Stomach (tissue), 4 donors: ENCODE data around the gene PRR4.

Source experiments
- EP300 ChIP-seq: sonication (generic); formaldehyde crosslinking; IDR thresholded peaks from one replicate; pipeline ENCODE4 v1.6.1; 2017; ENCODE audit warnings: antibody characterized with exemption
- TF ChIP-seq, protein P1 (sequence below), 7 experiments: fragments of 450-650 bp in 4 of 7; fragments of 200-600 bp in 3 of 7; sonication (generic) in 3 of 7; IDR thresholded peaks; one replicate each; pipeline ENCODE4 v1.5.1; 2016 to 2019; ENCODE audit warnings: antibody characterized with exemption in 7 of 7, control low read depth in 2 of 7, mild to moderate bottlenecking in 1 of 7

DNA sequence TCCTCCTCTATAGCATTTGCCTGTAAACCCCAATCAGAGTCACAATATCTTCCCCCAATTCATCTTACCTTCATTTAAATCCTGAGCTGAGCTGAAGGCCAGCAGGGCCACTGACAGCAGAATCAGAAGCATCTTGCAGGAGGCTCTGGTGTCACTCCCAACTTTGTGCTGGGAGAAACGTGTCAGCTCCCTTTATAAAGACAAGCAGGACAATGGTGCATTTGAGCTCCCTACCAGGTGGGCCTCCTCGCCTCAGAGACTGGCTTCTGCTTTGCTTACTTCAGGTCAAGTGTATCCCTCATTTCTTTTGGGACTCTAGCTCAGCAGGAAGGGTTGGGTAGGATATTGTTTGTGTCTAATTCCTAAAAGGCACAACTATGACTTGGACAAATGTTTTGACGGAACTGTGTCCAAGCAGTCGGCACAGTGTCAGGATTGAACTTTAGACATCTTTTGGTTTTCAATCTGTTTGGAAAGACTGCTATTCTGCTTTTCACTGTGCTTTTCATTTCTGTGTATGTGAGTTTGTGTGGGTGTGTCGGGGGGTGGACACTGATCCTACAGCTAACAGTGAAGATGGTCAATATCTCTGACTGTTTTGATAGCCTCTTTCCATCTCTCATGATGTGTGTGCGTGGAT lies 34.9 kb upstream of the PRR4 start, which contains the start of gene PRH1:
- TF ChIP-seq, protein P1, sequence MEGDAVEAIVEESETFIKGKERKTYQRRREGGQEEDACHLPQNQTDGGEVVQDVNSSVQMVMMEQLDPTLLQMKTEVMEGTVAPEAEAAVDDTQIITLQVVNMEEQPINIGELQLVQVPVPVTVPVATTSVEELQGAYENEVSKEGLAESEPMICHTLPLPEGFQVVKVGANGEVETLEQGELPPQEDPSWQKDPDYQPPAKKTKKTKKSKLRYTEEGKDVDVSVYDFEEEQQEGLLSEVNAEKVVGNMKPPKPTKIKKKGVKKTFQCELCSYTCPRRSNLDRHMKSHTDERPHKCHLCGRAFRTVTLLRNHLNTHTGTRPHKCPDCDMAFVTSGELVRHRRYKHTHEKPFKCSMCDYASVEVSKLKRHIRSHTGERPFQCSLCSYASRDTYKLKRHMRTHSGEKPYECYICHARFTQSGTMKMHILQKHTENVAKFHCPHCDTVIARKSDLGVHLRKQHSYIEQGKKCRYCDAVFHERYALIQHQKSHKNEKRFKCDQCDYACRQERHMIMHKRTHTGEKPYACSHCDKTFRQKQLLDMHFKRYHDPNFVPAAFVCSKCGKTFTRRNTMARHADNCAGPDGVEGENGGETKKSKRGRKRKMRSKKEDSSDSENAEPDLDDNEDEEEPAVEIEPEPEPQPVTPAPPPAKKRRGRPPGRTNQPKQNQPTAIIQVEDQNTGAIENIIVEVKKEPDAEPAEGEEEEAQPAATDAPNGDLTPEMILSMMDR (IDR thresholded peaks at IDR 0.05), result no peak
- no peak for TF ChIP-seq EP300
